ENCODE results near the gene LMX1B.
"Not testable (repeated sequence)": the region's sequence is repeated elsewhere in the genome, so short reads cannot be mapped to it uniquely, and the experiment has no call there.

Gene LMX1B

DNA sequence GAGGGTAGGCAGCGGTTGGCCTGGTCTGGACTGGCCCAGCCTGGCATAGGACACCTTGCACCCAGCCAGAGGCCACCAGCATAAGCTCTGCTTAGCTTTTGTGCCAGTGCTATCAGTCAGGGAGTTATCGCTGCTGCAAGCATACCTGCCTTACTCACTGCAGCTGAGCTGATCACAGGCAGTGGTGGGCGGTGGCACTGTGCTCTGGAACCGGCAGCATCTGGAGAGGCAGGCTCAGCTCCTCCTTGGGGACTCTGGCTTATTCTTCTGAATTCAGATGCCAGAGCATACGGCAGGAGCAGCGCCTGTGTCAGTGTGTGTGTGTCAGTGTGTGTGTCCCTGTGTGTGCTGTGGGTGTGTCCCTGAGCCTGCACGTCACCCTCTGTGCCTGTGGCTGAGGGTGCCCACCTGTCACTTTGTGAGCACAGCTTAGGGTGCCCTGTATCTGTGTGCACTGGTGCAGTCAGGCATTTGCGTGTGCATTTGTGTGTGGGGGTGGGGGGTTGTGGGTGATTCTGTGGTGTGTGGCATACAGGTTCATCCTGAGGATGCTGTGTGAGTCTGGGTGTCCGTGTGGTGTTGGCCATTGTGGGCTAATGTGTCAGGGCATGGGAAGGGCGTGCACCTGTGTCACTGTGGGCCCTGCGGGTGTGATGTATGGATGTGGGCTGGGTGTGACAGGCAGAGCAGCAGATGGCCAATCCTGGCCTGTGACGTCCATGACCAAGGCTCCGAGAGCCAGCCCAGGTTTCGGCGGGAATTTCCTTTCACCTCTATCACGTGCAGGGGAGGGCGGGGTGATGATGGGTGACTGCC lies 23.5 kb downstream of the LMX1B start:
- no peak for DNase-seq

DNA sequence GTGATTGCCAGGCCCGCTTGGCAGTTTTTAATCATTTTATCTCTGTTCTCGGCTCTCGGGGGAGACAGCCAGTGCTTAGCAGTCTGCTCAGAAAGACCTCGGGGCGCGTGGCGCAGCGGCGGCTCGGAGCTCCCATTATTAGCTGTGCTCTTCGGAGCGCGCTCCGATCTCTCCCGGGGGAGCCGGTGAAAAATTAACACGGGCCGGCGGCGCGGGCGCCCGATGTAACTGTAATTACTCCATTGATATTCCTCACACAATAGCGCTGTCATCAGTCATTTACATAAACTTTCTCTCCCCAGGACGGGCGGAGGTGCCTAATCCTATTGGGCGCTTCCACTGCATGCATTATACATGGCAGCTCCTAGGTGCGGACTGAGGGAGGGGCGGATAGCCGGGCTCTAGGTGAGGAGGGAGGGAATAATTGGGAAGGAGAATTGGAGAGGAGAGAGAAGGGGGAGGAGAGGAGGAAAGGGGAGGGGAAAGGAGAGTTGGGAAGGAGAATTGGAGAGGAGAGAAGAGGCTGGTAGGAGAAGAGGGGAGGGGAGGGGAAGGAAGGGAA lies 24.9 kb downstream of the LMX1B start:
- no peak for DNase-seq

DNA sequence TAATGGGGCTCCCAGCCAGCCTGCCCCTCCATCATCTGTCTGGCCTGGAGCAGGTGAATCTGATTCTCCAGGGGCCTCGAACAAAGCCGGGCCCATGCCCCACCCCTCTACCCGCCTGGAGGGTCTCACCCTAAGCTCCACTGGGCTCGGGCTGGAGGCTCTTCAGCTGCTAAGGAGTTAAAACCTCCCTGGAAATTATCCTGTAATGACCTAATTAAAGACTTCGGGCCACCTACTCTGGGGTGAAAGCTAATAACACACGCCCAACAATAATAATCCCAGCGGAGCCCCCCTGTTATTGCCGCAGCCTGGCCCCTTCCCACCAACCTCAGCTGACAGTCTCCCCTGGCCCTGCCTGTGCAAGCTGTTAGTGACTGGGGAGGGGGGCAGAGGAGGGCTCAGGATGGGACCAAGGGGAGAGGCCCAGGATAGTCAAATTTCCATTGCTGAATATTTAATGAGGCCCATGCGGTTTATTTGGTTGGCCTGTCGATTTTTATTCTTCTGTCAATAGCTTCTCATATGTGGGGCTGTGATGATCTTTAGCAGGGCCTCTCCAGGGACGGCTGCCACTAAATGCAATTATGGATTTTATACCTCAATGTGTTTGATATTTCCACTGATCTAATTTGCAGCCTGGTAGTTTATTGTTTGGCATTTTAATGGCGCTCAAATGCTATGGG lies 25.7 kb downstream of the LMX1B start:
- DNase-seq: no peak

DNA sequence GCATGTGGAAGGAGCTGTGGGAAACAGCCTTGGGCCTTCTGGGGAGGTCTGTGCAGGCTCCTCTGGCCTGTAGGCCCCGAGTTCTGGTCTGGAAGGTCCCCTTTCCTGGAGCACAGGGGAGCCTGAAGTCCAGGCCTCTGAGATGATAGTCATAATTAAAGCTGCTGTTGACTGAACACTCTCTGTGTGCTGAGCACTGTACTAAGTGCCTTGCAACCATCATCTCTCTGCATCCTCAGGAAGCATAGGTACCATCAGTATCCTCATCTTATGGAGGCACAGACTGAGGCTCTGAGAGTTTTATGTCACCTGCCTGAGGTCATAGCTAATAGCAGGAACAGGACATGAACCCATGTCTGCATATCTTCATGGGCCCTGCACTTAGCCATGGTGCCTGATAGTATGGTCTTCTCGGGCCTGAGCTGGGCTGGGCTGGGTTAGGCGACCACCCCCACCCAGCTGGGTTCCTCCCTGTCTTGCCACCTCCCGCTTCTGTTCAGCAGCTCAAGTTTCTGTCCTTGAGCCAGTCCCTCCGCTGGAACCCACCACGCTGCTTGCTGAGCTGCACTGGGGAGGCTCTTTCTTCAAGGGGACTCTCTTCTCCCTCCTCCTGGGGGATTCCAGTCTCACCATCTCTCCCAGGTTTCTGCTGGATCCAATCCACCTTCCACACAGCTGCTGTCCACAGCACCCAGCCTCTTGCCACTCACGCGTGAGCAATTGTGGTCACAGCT lies 27.6 kb downstream of the LMX1B start:
- no peak for DNase-seq

DNA sequence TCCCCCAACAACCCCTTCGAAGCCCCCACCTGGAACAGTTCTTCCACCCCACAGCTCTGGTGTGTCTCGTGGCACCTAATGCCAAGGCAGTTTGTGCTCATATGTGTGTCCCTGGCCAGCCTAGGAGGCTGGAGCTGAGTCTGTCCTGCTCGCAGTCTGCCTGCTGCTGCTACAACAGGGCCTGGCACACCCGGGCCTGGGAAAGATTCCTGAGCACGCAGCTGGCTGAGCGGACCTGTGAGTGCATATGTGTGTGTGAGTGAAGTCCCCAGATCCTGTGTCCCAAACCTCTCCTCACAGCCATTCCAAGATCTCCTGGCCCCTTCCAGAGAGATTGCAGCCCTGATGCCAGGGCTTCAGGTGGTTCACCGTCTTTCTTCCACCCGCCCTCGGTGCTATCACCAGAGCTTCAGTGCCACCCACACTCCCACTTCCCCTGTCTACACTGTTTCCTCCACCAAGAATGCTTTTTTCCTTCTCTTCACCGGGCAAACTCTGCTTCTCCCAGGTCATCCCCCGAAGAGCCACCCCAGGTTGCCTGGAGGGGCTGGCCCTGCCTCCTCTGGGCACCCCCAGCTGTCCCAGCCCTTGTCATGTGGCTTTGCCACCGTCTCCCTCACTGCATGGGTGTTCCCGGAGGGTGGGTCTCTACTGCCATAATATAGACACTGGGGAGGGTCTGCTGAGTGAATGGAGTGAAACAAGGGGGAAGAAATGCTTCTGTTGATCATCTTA lies 28.4 kb downstream of the LMX1B start:
- no peak for DNase-seq

DNA sequence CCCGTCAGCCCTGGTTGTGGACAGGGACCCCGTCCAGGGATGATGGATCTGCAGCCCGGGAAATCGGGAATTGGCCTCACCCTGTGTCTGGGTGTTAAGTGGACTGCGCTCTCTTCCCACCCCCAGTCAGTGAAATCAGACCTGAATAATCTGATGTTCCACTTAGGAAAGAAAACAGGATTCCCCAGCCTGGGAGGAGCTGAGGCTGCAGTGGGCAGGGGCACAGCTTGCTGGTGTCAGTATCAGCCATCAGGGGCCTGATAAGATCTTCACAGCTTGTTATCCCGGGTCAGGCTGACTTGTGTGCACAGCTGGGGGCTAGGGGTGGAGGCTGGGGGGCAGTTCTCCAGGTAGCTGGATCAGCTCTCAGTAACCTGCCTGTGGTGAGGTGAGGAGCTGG lies 29.1 kb downstream of the LMX1B start:
- no peak for DNase-seq

DNA sequence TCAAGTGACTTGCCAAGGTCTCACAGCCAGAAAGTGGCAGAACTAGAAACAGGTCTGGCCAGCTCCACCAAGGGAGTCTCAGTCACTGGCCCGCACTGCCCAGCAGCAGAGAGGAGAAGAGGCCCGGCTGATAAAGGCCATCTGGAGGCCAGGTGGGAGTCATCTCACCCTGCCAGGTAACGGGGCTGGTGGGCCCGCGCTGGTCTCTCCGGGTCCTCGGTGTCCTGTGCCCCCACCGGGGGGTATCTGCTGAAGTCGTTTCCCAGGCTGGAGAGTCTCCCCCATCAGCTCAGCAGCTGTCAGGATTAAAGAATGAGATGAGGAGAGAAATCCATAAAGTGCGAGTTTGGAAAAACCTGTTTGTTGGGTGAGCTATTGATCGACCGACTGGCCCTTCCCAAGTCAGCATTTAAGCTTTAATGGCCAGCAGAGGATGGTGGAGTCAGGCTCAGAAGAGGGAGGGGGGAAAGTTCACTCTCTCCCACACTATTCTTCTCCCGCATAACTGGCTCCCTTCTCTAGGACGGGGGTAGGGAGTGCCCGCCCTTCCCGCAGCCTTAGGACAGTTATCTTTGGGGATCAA lies 30.3 kb downstream of the LMX1B start:
- DNase-seq: no peak

DNA sequence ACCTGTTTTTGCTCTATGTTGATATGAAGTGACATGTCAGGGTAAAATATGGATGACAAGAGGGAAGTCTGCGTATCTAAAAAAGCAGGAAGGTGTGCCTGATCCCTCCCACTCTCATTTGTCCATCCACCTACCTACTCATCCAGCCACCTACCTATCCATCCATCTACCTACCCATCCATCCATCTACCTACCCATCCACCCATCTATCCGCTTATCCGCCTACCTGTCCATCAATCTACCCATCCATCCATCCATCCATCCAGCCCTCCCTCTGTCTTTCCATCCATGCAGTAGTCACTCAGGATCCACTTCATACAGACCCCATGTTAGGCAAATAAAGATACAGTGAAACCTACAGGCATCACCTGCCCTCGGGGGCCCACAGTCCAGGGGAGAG lies 32.4 kb downstream of the LMX1B start:
- DNase-seq: no peak

DNA sequence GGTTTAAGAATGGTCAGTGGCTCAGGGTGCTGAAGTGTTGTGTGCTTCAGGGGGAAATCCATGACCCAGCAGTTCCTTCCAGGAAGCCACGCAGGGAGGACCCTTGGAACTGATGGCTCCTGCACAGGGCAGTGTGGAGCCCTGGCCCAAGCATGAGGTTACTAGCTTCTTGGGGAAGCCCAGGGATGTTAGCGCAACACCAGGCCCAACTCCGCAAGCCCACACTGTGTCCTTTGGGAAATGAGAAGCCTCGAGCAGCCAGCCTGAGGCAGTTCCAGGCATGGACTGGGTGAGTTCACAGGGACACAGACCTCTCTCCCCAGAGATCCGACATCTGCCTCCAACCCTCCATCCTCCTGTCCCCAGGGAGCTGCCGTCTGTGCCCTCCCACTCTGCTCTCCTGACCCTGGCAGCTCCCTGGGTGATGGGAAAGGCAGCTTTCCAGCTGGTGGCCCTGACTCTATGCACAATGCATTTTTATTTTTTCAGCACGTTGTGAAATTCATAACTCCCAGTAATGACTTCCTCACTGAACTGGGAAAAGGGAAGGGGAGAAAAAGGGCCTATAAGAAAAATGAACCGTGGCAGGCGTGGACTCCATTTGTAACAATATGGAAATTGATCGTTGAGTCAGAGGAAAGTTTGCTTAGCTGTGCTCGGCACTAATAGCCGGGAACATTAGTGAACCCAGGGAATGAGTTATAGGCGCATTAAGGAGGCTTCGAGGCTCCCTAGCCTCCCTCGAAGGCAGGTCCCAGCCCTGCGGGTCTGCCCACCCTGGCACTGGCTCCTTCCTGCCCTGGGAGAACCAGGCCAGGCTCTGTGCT lies 34.1 kb downstream of the LMX1B start:
- DNase-seq: no peak

DNA sequence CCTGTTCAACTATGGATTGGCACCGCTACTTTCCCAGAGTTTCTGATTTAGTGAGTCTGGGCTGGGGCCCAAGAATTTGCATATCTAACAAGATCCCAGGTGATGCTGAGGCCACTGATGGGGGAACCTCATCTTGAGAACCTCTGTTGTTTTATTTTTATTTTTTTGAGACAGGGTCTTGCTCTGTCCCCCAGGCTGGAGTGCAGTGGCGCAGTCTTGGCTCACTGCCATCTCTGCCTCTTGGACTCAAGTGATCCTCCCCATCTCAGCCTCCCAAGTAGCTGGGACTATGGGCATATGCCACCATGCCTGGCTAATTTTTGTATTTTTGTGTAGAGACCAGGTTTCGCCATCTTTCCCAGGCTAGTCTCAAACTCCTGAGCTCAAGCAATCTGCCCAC lies 35.7 kb downstream of the LMX1B start:
- no peak for DNase-seq

DNA sequence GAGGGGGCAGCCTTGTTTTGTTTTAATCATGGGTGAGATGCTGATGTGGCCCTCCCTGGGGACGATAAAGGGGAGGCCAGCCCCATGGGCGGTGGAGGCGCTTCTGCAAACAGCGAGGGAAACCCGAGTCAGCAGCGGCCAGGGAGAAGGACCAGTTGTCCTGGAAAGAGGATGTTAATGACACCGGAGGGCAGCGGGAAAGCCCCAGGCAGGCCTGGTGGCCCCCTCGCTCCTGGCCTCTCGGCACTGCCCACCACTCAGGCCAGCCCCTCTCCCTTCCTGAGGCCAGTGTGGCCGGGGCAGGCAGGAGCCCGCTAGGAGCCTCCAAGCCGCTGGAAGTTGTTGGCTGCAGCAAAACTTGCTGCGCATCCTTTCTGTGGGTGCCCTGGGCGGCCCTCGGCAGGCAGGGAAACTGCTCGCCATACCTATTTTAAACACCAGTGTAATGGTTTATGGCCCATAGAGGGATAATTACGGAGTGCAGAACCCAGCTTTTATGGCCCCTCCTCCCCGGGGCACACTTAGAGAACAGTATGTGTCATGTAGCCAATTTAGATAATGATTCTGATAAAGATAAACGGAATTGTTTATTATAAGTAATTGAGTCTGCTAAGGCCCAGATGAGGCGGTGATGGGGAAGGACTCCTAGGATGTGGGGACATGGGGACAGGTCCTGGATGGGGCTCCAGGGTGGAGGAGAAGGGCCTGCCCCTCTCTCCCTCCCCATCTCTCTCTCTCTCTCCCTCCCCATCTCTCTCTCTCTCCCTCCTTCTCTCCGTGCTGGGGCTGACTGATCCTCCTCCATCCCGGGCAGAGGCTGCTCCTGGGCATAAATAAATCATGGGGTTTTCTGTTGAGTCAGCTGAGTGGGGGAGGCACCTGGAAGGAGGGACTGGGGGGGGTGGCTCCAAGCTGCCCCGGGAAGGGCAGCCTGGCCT lies 36.9 kb downstream of the LMX1B start:
- DNase-seq: no peak

DNA sequence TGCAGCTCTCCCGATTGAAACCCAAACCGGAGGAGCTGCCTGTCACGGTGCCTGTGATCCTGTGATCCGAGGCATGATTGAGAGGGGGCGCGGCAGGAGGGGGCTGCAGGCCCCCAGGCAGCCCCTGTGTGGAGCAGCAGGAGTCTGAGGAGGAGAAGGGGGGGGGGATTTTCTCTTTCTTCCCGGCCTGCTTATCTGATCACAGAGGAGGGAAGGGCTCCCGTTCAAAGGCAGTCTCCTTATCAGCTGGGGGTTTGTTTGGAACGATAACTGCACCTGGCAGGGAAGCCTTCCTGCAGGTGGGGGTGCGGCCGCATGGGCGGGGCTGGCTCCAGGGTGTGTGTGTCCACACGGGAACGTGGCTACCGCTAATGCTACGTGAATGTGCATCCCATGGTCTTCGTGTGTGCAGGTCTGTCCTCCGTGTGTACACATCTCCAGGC lies 38.4 kb downstream of the LMX1B start:
- DNase-seq: no peak

DNA sequence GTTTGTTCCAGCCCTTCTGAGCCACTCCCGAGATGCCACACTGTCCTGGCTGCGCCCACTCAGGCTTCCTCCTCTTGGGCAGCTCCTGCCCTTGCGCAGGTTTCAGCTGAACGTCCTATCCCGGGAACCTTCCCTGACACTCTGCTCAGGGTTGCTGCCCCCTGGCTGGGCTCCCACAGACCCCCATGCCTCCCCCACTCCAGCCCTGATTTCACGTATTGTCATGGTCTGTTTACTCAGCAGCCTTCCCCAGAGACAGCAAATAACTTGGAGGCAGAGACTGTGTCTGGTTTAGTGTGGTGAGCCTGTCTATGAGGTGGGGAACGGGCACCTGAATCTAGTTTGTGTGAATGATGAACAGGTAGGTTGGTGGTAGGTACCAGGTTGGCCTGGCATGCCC lies 40.4 kb downstream of the LMX1B start:
- DNase-seq: no peak

DNA sequence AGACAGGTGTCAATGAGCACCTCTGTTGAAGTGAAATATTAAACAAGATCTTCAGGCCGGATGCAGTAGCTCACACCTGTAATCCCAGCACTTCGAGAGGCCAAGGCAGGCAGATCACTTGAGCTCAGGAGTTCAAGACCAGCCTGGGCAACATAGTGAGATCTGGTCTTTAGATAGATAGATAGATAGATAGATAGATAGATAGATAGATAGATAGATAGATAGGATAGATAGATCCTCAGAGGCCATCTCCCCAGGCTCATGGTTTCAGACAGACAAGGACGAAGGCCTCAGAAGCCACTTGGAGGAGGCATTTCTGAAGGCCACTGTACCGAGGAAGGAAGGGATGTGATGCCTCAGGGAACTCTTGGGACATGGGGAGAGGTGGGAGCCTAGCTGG lies 42.5 kb downstream of the LMX1B start:
- DNase-seq: not testable (repeated sequence)

DNA sequence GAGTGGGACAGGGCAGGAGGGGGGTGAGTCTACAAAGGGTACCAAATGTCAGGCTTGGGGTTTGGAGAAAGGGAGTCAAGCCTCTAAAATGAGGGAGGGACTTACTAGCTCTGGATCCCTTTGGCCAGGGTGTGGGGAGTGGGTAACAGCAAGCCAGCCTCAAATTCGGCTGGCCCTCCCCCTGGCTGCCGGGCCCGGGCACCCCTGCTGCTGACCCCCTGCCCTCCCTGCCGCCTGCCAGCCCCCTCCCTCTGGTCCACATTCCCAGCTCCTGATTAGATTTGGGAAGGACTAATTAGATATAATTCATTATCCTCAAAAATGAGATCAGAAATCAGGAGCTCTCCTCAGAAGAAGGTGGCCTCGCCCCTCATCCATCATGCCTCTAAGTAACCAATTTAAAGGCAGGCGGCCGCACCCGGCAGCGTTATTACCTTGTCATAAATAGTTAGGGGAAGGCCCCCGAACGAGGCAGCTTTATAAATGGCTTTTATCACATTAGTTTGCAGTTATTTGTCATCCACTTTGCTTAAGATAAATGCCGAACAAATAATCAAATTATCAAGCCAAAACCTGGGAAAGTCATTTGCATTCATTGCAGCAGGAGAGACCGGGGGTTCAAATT lies 44.6 kb downstream of the LMX1B start:
- DNase-seq: no peak

DNA sequence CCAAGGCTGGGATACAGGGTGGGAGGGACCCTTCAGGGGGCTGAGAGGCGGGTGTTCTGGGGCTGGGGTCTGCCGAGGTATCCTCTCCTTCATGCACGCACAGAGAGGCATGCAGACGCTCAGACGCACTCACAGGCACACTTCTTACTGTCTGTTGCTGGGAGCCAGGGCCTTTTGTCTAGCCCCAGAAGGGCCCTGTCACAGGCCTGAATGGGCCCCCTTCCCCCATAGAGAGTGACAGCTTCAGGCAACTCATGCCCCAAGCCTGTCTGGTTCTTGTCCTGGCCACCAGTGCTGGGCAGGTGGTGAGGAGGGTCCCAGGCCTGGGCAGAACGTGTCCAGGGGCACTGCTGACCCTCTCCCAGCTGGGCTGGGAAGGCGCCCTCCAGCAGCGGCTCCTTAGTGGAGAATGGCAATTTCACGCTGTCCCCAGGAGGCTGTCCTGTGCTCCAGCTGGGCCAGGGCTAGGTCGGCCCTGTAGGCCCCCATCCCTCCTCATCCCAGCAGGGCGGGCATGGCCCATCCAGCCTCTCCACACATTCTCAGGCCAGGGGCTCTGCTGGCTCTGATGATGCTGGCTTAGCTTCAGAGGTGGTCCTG lies 45.3 kb downstream of the LMX1B start:
- DNase-seq: no peak

DNA sequence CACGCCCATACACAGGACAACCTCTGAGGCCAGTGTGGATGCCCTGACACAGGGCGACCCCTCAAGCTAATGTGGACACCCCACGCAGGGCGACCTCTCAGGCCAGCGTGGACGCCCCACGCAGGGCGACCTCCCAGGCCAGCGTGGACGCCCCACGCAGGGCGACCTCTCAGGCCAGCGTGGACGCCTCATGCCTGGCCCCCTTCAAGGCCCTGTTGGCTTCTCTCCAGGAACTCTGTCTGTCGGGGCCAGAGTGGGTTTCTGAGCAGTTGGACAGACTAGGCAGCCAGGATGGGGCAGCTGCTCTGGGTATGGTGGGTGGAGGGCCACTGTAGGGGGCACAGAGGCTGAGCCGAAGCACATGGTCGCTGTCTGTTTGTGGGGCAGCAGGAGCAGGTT lies 47.4 kb downstream of the LMX1B start:
- DNase-seq: no peak

DNA sequence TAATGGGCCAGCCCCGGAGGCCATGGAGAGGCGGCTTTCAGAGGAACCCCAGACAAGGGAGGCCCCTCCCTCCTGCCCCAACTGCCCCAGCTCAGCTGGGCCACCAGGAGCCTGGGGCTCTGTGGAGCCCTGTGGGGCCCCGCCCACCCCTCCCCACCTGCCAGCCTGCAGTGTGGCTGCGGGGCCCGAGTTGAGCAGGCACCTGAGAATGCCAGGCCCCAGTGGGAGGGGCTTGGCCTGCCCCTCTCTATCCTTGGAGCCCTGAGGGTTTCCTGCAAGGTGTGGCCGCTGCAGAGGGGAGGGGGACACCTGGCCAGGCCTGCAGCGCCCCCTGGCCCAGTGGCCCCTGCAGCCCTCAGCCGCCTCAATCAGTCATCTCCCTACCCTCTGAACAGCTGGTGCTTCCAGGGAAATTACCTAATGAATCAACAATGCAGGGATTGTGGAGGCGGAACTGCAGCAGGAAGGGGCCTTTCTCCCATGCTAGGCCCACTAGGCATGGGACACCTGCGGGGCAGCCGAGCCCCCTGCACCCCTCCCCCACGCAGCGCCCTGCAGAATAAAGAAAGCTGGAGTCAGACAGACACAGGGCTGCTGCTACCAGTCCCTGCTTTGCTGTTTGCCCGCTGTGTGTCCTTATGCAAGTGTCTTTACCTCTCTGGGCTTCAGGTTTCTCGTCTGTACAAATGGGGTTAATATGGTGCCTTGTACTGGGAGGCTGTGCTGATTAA lies 48.0 kb downstream of the LMX1B start:
- DNase-seq: peak; percentile 18

DNA sequence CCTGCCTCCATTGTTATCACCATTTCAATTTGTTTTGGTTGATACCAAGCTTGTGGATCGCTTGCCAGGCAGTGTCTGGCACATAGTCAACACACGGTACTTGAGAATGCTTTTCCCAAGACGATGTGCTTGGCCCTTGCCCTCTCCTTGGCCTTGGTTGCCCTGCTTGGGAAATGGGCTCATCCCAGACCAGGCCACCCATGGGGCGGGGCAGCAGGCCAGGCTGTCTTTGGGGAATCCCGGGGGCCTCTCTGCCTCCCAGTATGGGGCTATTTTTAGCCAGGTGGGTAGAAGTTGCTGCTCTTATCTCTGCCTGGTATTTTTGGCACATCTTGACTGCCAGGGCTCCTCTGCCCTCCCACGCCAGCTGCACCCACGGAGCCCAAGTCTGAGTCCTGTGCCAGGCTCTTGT lies 49.9 kb downstream of the LMX1B start:
- no peak for DNase-seq
